Cardiac muscle cell (in vitro differentiated cells and primary cell): ENCODE results near the gene GNAI1. TPM values are rescaled to one million over a fixed set of nuclear protein-coding genes. Genes with fewer than 3 reads are reported as not detected.

ENCODE experiments used
- DNase-seq, 2 donors: peaks; one replicate each; pipeline versions ENCODE4 v3.0.0 to v3.0.0-alpha.2; 2010 to 2017; ENCODE audit warnings: low read depth in 1 of 2, low spot score in 1 of 2
- H3K27ac ChIP-seq: fragments of 200-600 bp; sonication (generic); 2 replicates; pipeline ENCODE4 v1.5.1; 2016
- H3K27me3 ChIP-seq: fragments of 200-600 bp; sonication (generic); 2 replicates; pipeline ENCODE4 v1.6.0; 2016; ENCODE audit warnings: control low read depth
- H3K36me3 ChIP-seq: fragments of 200-600 bp; sonication (generic); 2 replicates; pipeline ENCODE4 v1.5.1; 2016; ENCODE audit warnings: control low read depth
- H3K4me1 ChIP-seq: fragments of 200-600 bp; sonication (generic); 2 replicates; pipeline ENCODE4 v1.8.1; 2017; ENCODE audit warnings: low read depth, mild to moderate bottlenecking, mixed run types
- H3K4me3 ChIP-seq: fragments of 200-600 bp; sonication (generic); 2 replicates; pipeline ENCODE4 v1.5.1; 2016; ENCODE audit warnings: mild to moderate bottlenecking
- H3K9me3 ChIP-seq: fragments of 200-600 bp; sonication (generic); 2 replicates; pipeline ENCODE4 v1.5.1; 2017; ENCODE audit warnings: low read depth, mild to moderate bottlenecking, control low read depth
- polyA plus RNA-seq: library from polyadenylated mRNA; unstranded; fragments of >200 nt; fragmentation: Nextera tagmentation; extraction: Ambion mirVana; gene quantifications from 2 replicates; pipeline ENCODE4 v1.2.1, GENCODE V29; 2016
- total RNA-seq: library from RNA; depleted of rRNA; stranded (reverse); fragments of >200 nt; gene quantifications from 2 replicates; pipeline ENCODE4 v1.2.3, GENCODE V29; 2016
- TF ChIP-seq, protein P1 (sequence below): IDR thresholded peaks from 2 replicates; pipeline ENCODE4 v1.5.1; 2012; ENCODE audit warnings: low read depth, mild to moderate bottlenecking, low read length

Gene GNAI1
- total and polyA plus RNA-seq, 2 experiments from 2014 or later = 26.1 to 31.8 TPM

DNA sequence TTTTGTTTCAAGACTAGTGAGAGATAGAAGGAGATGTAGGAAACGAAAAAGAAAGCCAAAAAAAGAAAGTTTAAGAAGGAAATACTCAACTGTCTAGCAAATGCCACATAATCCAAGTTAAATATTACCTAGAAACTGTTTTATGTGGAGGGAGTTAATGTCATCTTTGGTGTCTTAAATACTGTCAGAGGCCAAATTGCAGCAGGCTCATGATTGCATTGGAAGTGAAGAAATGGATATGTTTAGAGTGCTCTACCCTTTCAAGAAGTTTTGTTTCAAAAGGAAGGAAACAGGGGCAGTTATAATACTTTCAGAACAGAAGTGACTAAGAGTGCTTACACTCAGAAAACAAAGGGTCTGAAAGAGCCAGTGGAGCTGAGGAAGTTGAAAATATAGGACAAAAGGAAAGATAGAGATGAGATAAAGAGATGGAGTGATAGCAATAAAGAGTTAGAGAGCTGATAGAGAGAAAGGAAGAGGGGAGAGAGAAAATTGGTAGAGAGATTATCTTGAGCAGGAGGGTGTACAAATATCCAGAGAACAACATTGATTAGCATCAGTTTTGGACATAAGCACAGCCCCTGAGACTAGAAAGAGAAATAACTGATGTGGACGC, 28.0 kb upstream of the GNAI1 start:
- TF ChIP-seq, protein P1, sequence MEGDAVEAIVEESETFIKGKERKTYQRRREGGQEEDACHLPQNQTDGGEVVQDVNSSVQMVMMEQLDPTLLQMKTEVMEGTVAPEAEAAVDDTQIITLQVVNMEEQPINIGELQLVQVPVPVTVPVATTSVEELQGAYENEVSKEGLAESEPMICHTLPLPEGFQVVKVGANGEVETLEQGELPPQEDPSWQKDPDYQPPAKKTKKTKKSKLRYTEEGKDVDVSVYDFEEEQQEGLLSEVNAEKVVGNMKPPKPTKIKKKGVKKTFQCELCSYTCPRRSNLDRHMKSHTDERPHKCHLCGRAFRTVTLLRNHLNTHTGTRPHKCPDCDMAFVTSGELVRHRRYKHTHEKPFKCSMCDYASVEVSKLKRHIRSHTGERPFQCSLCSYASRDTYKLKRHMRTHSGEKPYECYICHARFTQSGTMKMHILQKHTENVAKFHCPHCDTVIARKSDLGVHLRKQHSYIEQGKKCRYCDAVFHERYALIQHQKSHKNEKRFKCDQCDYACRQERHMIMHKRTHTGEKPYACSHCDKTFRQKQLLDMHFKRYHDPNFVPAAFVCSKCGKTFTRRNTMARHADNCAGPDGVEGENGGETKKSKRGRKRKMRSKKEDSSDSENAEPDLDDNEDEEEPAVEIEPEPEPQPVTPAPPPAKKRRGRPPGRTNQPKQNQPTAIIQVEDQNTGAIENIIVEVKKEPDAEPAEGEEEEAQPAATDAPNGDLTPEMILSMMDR = no peak
- Histone ChIP-seq H3K9me3 (no peaks in the 10 kb centered on the region), H3K4me1 (peaks cover 8% of the 10 kb centered on the region), H3K27ac (no peak overlapping the region), H3K36me3 (no peaks in the 10 kb centered on the region), H3K4me3 (no peak overlapping the region), H3K27me3 (no peaks in the 10 kb centered on the region)
- no peak for DNase-seq

DNA sequence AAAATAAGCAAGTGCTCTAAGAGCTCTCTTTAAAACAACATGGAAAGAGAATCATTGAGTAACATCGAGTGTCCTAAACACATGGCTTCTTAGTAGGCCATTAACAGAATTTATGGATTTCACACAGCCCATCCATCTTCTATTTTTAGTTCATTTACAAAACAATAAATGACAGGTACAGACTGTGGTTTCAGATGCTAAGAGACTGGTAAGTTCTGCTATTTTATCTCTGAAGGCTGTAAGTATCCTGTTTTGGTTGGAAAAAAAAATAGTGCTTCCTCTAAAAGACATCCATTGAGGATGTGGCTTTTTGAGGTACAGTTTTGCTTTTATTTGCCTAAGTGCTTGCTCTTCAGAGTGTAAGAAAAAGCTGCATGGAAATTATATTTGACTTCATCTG, 27.4 kb upstream of the GNAI1 start:
- Histone ChIP-seq H3K4me3 (no peak overlapping the region), H3K36me3 (no peaks in the 10 kb centered on the region), H3K9me3 (no peaks in the 10 kb centered on the region), H3K27ac (no peak overlapping the region), H3K4me1 (peaks cover 8% of the 10 kb centered on the region), H3K27me3 (no peaks in the 10 kb centered on the region)
- TF ChIP-seq, protein P1 = no peak
- no peak for DNase-seq

DNA sequence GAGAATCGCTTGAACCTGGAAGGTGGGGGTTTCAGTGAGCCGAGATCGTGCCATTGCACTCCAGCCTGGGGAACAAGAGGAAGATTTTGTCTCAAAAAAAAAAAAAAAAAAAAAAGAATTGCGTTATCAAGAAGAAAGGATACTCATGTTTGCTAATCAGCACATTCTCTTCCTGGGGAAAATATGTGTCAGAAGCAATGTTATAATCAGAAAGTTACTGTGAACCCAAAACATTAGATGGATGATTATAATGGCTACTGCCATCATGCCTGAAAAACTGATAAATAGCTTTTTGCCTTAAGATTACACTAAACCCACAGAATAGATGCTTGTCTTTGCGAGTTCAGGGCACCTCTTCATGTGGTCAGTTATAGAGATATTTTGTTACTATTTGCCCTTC, 24.3 kb upstream of the GNAI1 start:
- Histone ChIP-seq H3K4me3 (no peak overlapping the region), H3K27me3 (no peaks in the 10 kb centered on the region), H3K36me3 (no peaks in the 10 kb centered on the region), H3K9me3 (no peaks in the 10 kb centered on the region), H3K4me1 (peaks cover 8% of the 10 kb centered on the region), H3K27ac (no peak overlapping the region)
- TF ChIP-seq, protein P1 = no peak
- no peak for DNase-seq

DNA sequence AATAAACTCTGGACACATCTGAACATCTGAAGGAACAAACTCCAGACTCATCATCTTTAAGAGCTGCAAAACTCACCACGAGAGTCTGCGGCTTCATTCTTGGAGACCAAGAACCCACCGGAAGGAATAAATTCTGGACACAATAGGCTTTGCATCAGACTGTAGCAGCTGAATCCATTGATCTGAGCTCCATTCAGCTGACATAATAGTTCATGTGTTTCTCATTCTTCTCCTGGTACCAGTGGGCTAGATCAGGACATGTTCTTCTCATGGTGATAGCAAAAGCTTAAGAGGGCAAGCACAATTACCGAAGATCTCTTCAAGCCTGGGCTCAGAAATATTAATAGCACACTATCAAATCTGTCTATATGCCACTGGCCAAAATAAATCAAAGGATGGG, 20.5 kb upstream of the GNAI1 start:
- Histone ChIP-seq H3K27ac (no peak overlapping the region), H3K9me3 (no peaks in the 10 kb centered on the region), H3K36me3 (no peaks in the 10 kb centered on the region), H3K27me3 (no peaks in the 10 kb centered on the region), H3K4me3 (no peak overlapping the region), H3K4me1 (peaks cover 4% of the 10 kb centered on the region)
- no peak for DNase-seq
- TF ChIP-seq, protein P1 = no peak

DNA sequence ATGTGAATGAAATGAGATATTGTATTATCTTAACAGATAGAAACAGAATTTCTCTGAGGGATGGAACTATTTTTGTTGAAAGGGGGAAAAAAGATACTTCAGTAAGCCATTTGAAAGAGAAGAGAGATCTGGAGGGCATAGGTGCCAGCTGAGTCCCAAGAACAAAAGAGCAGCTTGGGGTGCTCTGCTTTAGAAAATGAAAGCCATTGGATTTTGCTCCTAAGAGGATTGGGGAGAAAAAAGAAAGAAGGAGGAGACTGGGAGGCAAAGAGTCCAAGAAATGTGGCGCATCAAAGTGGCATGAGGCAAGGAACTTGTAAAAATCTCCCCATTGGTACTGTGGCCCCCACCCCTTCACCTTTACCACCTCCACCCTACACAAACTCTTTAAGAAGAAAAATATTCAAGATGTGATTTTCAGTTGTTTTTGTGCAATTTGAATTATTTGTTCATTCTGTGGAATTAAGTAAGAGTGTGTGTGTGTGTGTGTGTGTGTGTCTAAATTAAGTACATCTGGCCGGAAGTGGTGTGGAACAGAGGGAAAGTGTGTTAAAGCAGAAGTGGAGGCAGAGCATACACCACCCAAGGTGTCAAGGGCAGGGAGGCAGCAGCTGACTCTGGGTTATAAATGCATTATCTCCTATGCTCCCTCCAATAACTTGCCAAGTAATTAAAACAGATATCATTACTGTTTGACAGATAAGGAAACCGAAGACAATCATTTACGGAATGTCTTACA, 9.9 kb upstream of the GNAI1 start:
- DNase-seq = no peak
- H3K27me3 ChIP-seq = peaks cover 18% of the 10 kb centered on the region
- TF ChIP-seq, protein P1 = no peak
- no peak overlapping the region for H3K4me3 ChIP-seq
- H3K9me3 ChIP-seq = no peaks in the 10 kb centered on the region
- H3K4me1 ChIP-seq = no peaks in the 10 kb centered on the region
- H3K27ac ChIP-seq = no peak overlapping the region
- no peaks in the 10 kb centered on the region for H3K36me3 ChIP-seq
